ENCODE results near the gene S1PR1. TPM values are rescaled to one million over a fixed set of nuclear protein-coding genes. Genes with fewer than 3 reads are reported as not detected.

The S1PR1 gene
- total RNA-seq, 2 experiments from 2014 or later, result 397 to 414 TPM

DNA sequence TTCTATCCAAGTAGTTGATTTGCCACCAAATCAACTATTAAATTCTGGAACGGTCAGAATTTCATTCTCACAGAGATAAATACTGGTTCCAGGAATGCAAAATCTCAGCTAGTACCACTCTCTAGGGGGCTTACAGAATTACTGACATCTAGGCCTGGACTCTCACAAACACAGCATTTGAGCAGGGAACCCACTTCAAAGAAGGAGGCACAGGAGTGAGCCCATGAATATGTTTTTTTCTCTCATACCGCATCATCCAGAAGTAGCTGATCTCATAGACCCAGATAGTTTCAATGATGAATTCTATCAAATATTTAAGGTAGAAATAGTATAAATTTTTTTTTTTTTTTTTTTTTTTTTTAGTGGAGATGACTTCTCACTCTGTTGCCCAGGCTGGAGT, 32.1 kb downstream of the S1PR1 start:
- POLR2A ChIA-PET, result interaction anchor here (0.8 to 5.2 kb wide), 4 partner anchors 10 to 32 kb away, joined by 3 to 31 read pairs (median 15); partner anchors contain the start of gene S1PR1
- intact Hi-C loops (cut with DNase I, micrococcal nuclease), result no loop called here
- TF ChIP-seq, protein P1, sequence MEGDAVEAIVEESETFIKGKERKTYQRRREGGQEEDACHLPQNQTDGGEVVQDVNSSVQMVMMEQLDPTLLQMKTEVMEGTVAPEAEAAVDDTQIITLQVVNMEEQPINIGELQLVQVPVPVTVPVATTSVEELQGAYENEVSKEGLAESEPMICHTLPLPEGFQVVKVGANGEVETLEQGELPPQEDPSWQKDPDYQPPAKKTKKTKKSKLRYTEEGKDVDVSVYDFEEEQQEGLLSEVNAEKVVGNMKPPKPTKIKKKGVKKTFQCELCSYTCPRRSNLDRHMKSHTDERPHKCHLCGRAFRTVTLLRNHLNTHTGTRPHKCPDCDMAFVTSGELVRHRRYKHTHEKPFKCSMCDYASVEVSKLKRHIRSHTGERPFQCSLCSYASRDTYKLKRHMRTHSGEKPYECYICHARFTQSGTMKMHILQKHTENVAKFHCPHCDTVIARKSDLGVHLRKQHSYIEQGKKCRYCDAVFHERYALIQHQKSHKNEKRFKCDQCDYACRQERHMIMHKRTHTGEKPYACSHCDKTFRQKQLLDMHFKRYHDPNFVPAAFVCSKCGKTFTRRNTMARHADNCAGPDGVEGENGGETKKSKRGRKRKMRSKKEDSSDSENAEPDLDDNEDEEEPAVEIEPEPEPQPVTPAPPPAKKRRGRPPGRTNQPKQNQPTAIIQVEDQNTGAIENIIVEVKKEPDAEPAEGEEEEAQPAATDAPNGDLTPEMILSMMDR (IDR thresholded peaks at IDR 0.05), result no peak
- CTCF ChIA-PET, result interaction anchor here (0.8 to 3.4 kb wide), 3 partner anchors 10 to 19 kb away, joined by 4 to 13 read pairs (median 4); no protein-coding TSS in a partner anchor
- H3K4me1 Mint-ChIP-seq (ENCODE audit: low read depth), result peaks cover 61% of the 10 kb centered on the region
- no peak overlapping the region for H3K27ac ChIP-seq (ENCODE audit: low read depth in 1 of 2, low read length in 2 of 2)
- H3K4me3 Mint-ChIP-seq, result no peak overlapping the region
- no peaks in the 10 kb centered on the region for H3K27me3 Mint-ChIP-seq
- no peaks in the 10 kb centered on the region for H3K36me3 ChIP-seq (ENCODE audit: insufficient read depth, low read length)
- no peak for ATAC-seq (ENCODE audit: poor library complexity)
- no peak overlapping the region for H3K4me3 ChIP-seq (ENCODE audit: low read length)
- no peaks in the 10 kb centered on the region for H3K27me3 ChIP-seq (ENCODE audit: control insufficient read depth in 1 of 2, insufficient read depth in 2 of 2, low read length in 2 of 2)
- peaks cover 38% of the 10 kb centered on the region for H3K4me1 ChIP-seq (ENCODE audit: insufficient read depth, low read length)
- H3K9me3 ChIP-seq (ENCODE audit: control insufficient read depth in 1 of 2, insufficient read depth in 1 of 2, low read length in 2 of 2), result peaks cover 0 to 5% of the 10 kb centered on the region in 2 experiments
- no peak overlapping the region for H3K27ac Mint-ChIP-seq
- no peaks in the 10 kb centered on the region for H3K9me3 Mint-ChIP-seq
- no peak for DNase-seq
- H3K36me3 Mint-ChIP-seq (ENCODE audit: low read depth), result peaks cover 23% of the 10 kb centered on the region

DNA sequence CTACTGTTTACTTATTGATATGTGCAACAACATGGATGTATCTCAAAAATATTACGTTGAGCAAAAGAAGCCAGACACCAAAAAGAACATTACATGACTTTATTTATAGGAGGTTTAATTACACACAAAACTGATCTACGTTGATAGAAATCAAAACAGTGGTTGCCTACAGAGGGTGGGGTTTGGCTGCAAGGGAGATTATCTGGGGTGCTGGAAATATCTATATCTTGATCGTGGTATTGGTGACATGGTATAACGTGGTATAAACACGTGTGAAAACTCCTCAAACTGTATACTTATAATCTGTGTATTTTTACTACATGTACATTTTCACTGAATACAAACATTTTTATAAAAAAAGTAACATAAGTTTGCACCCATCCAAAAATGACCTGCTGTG, 38.9 kb downstream of the S1PR1 start:
- Histone ChIP-seq H3K4me1 (ENCODE audit: insufficient read depth, low read length) (peaks cover 50% of the 10 kb centered on the region), H3K9me3 (ENCODE audit: control insufficient read depth in 1 of 2, insufficient read depth in 1 of 2, low read length in 2 of 2) (peaks cover 0 to 5% of the 10 kb centered on the region in 2 experiments), H3K27ac (ENCODE audit: low read depth in 1 of 2, low read length in 2 of 2) (peak overlapping the region in 1 of 2 donors; percentile 30), H3K27me3 (ENCODE audit: control insufficient read depth in 1 of 2, insufficient read depth in 2 of 2, low read length in 2 of 2) (no peaks in the 10 kb centered on the region), H3K36me3 (ENCODE audit: insufficient read depth, low read length) (no peaks in the 10 kb centered on the region), H3K4me3 (ENCODE audit: low read length) (no peak overlapping the region)
- TF ChIP-seq, protein P1 (IDR thresholded peaks at IDR 0.05), result no peak
- peak overlapping the region; percentile 19 for H3K27ac Mint-ChIP-seq
- no peak overlapping the region for H3K4me3 Mint-ChIP-seq
- H3K27me3 Mint-ChIP-seq, result no peaks in the 10 kb centered on the region
- DNase-seq, result no peak
- ChIA-PET POLR2A (interaction anchor here (1.4 kb wide), 1 partner anchor 35 kb away, joined by 3 read pairs; no protein-coding TSS in a partner anchor), CTCF (interaction anchor here (1.2 kb wide), 1 partner anchor 13 kb away, joined by 4 read pairs; no protein-coding TSS in a partner anchor)
- intact Hi-C loops (cut with DNase I, micrococcal nuclease), result no loop called here
- H3K36me3 Mint-ChIP-seq (ENCODE audit: low read depth), result peaks cover 9% of the 10 kb centered on the region
- ATAC-seq (ENCODE audit: poor library complexity), result no peak
- H3K4me1 Mint-ChIP-seq (ENCODE audit: low read depth), result peaks cover 75% of the 10 kb centered on the region
- no peaks in the 10 kb centered on the region for H3K9me3 Mint-ChIP-seq

- Histone ChIP-seq H3K36me3 (ENCODE audit: insufficient read depth, low read length) (no peaks in the 10 kb centered on the region), H3K27ac (ENCODE audit: low read depth in 1 of 2, low read length in 2 of 2) (peak overlapping the region in 1 of 2 donors; percentile 80), H3K27me3 (ENCODE audit: control insufficient read depth in 1 of 2, insufficient read depth in 2 of 2, low read length in 2 of 2) (no peaks in the 10 kb centered on the region), H3K4me3 (ENCODE audit: low read length) (no peak overlapping the region), H3K4me1 (ENCODE audit: insufficient read depth, low read length) (peaks cover 61% of the 10 kb centered on the region), H3K9me3 (ENCODE audit: control insufficient read depth in 1 of 2, insufficient read depth in 1 of 2, low read length in 2 of 2) (no peaks in the 10 kb centered on the region)
- H3K27ac Mint-ChIP-seq, result peak overlapping the region; percentile 96
- ChIA-PET POLR2A (interaction anchor here (1.4 kb wide), 1 partner anchor 37 kb away, joined by 3 read pairs; no protein-coding TSS in a partner anchor), CTCF (no interaction called here)
- H3K4me1 Mint-ChIP-seq (ENCODE audit: low read depth), result peaks cover 84% of the 10 kb centered on the region
- H3K27me3 Mint-ChIP-seq, result no peaks in the 10 kb centered on the region
- ATAC-seq (ENCODE audit: poor library complexity), result no peak
- no peaks in the 10 kb centered on the region for H3K9me3 Mint-ChIP-seq
- no peak for DNase-seq
- intact Hi-C loops (cut with DNase I, micrococcal nuclease), result no loop called here
- TF ChIP-seq, protein P1 (IDR thresholded peaks at IDR 0.05), result no peak
- H3K36me3 Mint-ChIP-seq (ENCODE audit: low read depth), result peaks cover under 1% of the 10 kb centered on the region
- no peak overlapping the region for H3K4me3 Mint-ChIP-seq
Measured at GRCh38 chr1:101276818-101277217, 40.0 kb downstream of the S1PR1 start.
